C4-2B (cell line): ENCODE measurements around the gene ZNF304.

Source experiments
- H3K27ac ChIP-seq: fragments of 450-650 bp; 2 replicates; pipeline ENCODE4 v1.5.1; 2017
- ZFX ChIP-seq: fragments of 450-650 bp; IDR thresholded peaks from 2 replicates; pipeline ENCODE4 v1.6.1; 2017
- TF ChIP-seq, protein P1 (sequence below): fragments of 450-650 bp; conservative IDR thresholded peaks from 2 replicates; pipeline ENCODE4 v1.5.1; 2017; ENCODE audit warnings: mild to moderate bottlenecking

ZNF304 gene

GRCh38 chr19:57377498-57378146 lies 26.6 kb downstream of the ZNF304 start:
- TF ChIP-seq ZFX: no peak
- TF ChIP-seq, protein P1, sequence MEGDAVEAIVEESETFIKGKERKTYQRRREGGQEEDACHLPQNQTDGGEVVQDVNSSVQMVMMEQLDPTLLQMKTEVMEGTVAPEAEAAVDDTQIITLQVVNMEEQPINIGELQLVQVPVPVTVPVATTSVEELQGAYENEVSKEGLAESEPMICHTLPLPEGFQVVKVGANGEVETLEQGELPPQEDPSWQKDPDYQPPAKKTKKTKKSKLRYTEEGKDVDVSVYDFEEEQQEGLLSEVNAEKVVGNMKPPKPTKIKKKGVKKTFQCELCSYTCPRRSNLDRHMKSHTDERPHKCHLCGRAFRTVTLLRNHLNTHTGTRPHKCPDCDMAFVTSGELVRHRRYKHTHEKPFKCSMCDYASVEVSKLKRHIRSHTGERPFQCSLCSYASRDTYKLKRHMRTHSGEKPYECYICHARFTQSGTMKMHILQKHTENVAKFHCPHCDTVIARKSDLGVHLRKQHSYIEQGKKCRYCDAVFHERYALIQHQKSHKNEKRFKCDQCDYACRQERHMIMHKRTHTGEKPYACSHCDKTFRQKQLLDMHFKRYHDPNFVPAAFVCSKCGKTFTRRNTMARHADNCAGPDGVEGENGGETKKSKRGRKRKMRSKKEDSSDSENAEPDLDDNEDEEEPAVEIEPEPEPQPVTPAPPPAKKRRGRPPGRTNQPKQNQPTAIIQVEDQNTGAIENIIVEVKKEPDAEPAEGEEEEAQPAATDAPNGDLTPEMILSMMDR: no peak
- no peak overlapping the region for H3K27ac ChIP-seq

- H3K27ac ChIP-seq: no peak overlapping the region
- no peak for TF ChIP-seq ZFX
- TF ChIP-seq, protein P1: no peak
Observed at GRCh38 chr19:57380923-57381322, 29.9 kb downstream of the ZNF304 start.

DNA sequence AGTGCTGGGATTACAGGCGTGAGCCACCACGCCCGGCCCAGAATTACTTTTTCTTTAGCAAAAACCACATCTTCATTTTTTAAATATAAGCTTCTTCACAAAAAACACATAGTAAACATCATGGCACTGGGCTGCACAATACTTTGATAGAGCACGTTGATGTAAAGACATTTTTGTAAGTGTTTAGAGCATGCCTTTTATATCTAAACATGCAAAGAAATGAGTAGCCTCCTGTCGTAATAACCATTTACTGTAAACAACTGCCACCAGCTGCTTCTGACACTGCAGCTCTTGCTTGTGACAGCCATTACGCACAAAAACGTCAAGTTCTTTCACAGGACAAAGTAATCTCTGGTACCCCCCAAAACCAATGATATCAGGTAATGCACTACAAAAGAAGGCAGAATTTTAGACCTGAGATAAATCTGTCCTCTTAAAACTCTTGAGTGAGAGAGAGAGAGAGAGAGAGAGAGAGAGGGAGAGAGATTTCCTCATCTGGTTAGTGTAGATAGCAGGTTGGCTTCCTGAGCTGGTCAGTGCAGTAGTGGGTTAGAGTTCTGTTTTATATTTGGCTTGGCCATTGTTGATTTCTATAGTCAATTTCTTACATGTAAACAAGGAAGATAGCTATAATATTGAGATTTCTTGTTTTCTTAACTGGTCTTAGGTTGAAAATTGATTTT lies 31.9 kb downstream of the ZNF304 start:
- H3K27ac ChIP-seq: no peak overlapping the region
- no peak for TF ChIP-seq ZFX

GRCh38 chr19:57389194-57389729 lies 38.2 kb downstream of the ZNF304 start:
- H3K27ac ChIP-seq: peak overlapping the region; percentile 80
- TF ChIP-seq, protein P1: no peak
- TF ChIP-seq ZFX: no peak

- H3K27ac ChIP-seq: peak within 1 kb of the TSS; percentile 80
- peak; percentile 45 for TF ChIP-seq ZFX
- TF ChIP-seq, protein P1: no peak; the same call in 1 of the 2 replicates
Observed at GRCh38 chr19:57389730-57390598, 38.9 kb downstream of the ZNF304 start, which contains the start of gene ZNF548. TSS of gene ZNF548 (plus strand) at chr19:57389854. CDS start at chr19:57390100, 246 bp downstream.

DNA sequence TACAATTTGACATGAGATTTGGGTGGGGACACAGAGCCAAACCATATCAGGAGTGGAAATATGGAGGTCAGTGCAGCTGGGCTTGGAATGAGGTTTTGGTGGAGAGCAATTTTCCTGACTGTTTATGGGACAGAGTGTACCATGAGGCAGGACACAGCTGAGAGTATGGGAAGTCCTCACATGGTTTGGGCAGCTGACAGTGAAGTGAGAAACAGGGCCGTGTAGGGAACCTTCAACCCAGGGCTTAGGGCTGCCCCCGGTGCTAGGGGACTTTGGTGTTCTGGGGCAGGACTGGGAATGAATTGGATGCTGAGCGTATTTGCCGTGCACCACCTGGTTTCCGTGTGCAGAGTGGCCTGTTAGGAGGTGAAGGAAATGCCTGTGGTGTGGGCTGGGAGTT lies 44.6 kb downstream of the ZNF304 start:
- H3K27ac ChIP-seq: no peak overlapping the region
- TF ChIP-seq, protein P1: no peak
- no peak for TF ChIP-seq ZFX

DNA sequence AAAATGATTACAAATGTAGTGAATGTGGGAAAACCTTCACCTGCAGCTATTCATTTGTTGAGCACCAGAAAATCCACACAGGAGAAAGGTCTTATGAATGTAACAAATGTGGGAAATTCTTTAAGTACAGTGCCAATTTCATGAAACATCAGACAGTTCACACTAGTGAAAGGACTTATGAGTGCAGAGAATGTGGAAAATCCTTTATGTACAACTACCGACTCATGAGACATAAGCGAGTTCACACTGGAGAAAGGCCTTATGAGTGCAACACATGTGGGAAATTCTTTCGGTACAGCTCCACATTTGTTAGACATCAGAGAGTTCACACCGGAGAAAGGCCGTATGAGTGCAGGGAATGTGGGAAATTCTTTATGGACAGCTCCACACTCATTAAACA lies 47.8 kb downstream of the ZNF304 start:
- TF ChIP-seq, protein P1: no peak
- no peak for TF ChIP-seq ZFX
- H3K27ac ChIP-seq: no peak overlapping the region
